Sciatic nerve (tissue), 2 donors: ENCODE data around the gene RANBP1. TPM values are rescaled to one million over a fixed set of nuclear protein-coding genes. Genes with fewer than 3 reads are reported as not detected.
"Not testable (repeated sequence)": the region's sequence is repeated elsewhere in the genome, so short reads cannot be mapped to it uniquely, and the experiment has no call there.

Experiments
- ATAC-seq: fragments of 200-7000 bp; cut with Tn5 transposase; one replicate; pipeline ENCODE4 v1.9.1; 2020; ENCODE audit warnings: mild to moderate bottlenecking, moderate library complexity
- DNase-seq: peaks from one replicate; pipeline ENCODE4 v3.0.0-alpha.2; 2020; ENCODE audit warnings: low spot score
- intact Hi-C: fragments of 100-400 bp; cut with DNase I; formaldehyde crosslinking; loops from one replicate; pipeline ENCODE4 v1.14.2; 2022
- total RNA-seq: library from RNA; stranded (reverse); fragmentation: NEBNext Ultra II Directional; extraction: Animal tissue kit (Norgen Biotek cat#: 25700); gene quantifications from one replicate; pipeline ENCODE4 v1.2.1, GENCODE V29; 2021
- donor health status: DM: no; HTN: no; CAD: no.
- donor health status: DM: no; HTN: no; CAD: no.

Gene RANBP1
- total RNA-seq, 1 donor from 2014 or later = 58.8 TPM

DNA sequence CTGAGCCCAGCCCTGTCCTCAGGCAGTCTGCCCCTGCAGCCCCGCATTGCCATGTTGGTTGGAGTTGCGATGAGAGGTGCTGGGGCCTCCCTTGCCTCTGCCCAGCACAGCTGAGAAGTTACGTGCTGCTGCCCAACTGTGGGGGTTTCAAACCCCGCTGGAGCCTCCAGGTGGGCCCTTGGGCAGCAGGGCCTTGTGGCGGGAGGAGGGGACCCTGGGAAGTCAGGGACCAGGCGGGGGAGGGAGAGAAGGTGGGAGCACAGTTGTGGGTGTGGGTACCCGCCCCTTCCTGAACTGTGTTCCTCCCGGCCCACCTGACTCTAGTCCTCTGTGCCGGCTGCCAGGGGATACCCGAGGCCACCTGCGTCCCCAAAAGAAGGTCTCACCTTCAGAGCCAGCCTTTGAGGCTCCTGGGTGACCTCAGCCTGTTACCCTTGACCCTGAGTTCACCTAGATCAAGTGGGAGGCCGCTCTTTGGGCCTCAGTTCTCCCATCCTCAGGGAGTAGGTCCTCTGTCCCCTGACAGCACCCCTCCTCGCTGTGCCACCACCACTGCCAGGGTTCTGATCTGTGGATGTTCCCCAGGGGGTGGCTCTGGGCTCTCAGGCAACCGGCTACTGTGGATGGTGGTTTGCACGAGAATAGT, 42.6 kb downstream of the RANBP1 start:
- no peak for ATAC-seq
- intact Hi-C loops = loop anchor here (5.0 kb wide), 1 partner anchor 109 kb away; the partner anchor contains the start of gene RTN4R
- no peak for DNase-seq

DNA sequence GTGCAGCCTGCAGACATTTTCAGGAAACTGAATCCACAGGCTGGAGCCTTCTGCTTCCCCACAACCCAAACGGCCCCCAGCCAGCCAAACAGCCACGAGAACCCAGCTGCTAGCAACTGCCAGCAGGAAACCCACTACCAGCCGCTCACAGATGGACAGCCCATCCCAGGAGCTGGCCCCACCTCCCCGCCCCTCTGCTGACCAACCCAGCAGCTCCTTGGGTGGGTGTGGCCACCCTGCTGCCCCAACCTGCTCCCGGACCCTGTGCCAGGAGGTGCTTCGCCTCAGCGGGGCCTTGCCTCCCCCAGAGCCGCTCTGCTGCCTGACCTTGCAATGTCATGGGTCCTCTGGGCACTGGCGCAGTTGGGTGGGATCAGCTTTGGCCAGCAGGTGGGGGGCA, 43.2 kb downstream of the RANBP1 start:
- no peak for DNase-seq
- intact Hi-C loops = loop anchor here (5.0 kb wide), 1 partner anchor 108 kb away; the partner anchor contains the start of gene RTN4R
- ATAC-seq = no peak

DNA sequence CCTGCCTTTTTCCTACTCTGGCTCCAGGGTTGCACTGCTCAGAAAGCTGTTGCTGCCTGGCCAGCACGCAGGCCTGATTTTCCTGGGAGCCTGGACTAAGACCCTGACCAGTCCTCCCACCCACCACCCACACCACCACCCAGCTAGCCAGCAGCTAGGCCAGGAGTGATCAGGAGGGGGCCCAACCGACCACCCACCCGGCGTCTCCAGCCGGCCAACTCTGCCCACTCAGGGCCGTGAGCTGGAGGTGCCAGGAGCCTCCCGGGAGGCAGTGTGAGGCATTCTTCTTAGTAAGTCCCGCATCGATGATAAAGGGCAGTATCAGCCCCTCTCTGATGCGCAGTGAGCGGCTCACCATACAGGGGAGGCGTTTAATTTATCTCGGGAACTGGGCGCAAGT, 43.6 kb downstream of the RANBP1 start:
- not testable (repeated sequence) for ATAC-seq, DNase-seq
- intact Hi-C loops = loop anchor here (5.0 kb wide), 1 partner anchor 108 kb away; the partner anchor contains the start of gene RTN4R

DNA sequence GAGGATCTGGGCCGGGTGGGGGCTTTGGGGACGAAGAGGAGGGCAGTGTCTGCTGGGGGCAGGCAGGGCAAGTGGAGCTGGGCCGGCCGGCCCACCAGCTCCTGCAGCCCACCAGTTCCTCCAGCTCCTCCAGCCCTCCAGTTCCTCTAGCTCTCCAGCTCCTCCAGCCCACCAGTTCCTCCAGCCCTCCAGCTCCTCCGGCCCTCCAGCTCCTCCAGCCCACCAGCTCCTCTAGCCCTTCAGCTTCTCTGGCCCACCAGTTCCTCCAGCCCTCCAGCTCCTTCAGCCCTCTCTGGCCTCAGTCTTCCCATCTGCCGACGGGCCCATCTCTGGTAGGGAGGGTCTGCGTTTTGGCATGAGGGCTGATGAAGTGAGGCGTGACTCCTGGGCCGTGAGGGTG, 44.1 kb downstream of the RANBP1 start:
- intact Hi-C loops = no loop called here
- no peak for ATAC-seq
- DNase-seq = no peak

DNA sequence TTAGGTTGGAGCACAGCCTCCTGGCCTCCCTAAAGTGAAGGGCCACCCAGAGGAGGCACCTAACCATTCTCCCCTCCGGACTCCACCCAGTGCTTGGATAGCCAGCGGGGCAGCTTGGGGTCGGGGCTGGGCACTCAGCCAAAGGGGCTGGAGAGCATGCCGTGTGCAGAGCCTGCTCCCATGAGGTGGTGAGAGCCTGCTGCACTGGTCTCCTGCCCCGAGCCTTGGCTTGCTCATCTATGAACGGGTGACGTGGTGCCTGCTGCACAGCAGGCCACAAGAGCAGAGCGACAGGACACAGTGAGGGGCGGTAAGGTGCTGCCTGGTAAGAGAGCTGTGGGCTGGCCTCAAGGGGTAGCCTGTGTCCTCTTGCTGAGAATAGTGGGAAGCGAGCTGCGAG, 49.0 kb downstream of the RANBP1 start:
- DNase-seq (no peak), ATAC-seq (no peak)
- intact Hi-C loops = no loop called here

DNA sequence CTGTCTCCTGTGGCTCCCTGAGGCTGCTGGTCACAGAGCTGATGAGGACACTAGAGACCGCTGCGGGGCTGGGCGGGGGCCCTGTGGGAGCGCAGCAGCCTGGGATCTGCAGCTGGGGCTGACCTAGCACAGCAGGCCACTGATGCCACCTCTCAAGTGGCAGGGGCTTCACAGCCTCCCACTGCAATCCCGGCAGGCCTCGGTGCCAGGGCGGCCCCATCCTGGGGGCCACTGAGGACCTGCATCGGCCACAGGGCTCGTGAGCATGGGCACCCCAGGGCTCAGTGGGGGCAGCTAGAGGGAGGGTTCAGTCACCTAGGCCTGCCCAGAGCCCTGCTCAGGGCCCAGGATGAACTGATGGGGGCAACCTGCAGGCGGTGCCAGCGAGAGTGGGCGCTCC, 49.5 kb downstream of the RANBP1 start:
- ATAC-seq = no peak
- intact Hi-C loops = no loop called here

DNA sequence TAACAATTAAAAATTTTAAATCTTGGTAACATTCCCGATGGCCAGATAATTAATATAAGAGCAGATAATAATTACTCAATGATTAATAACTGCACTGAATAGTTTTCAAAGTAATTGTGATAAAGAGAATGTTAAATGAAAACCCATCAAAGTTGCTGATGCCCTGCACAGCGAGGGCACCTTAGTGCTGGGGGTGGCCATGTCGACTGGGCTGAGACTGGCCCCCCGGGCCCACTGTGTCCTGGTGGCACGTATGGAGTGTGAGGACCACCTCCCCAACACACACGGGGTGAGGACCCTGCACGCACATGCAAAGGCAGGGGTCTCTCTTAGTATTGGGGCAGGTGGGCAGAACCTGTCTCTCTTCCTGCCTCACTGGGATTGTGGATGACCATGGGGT, 50.0 kb downstream of the RANBP1 start:
- intact Hi-C loops = no loop called here
- no peak for DNase-seq
- ATAC-seq = no peak

More for the DNA sequence above, 49.5 kb downstream of the RANBP1 start:
- DNase-seq = no peak

DNA sequence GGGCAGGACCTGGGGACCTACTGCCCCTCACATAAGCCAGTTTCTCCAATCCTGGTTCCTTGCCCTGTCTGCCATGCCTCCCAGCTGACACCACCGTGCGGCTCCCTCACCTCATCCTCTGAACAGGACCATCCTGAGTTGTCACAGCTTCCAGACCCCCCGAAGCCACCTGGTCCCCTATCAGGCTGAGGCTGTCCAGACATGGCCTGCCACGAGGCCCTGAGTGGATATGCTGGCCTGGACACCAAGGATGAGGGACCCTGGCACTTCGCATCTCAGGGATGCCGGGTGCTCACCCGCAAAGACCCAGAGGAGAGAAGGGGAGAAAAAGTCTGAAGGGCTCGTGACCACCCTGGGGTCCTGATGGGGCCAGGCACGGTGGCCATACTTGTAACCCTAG, 50.8 kb downstream of the RANBP1 start:
- intact Hi-C loops = no loop called here
- ATAC-seq (no peak), DNase-seq (no peak)

DNA sequence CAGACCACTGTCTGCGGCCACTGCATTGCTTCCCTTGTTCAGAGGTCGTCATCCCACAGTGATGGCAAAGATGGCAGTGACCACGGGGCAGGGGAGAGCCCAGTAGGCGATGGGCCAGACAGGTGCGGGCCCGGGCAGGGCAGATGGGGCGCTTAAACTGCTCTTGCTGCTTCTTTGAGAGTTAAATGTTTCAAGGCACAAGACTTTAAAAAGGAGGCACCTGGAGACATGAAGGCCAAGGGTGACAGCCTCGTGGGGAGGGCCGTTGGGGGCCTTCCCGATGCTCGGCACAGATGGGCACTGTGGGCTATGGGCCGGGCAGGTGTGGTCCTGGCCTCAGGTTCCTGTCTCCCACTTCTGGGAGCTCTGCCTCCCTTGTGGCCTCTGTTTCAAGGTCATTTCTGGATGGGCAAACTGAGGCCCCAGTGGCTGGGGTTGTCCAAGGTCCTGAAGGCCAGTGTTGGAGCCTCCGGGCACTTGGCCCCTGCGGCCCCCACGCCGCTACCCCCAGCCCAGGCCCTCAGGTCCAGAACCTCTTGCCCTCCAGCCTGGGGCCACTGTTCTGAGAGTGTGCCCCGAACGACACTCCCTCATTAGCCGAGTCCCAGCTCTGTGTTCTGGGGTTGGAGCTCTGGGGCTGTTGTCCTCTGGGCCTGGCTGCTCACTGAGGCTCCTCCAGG, 51.9 kb downstream of the RANBP1 start:
- ATAC-seq (no peak), DNase-seq (no peak)
- intact Hi-C loops = no loop called here

DNA sequence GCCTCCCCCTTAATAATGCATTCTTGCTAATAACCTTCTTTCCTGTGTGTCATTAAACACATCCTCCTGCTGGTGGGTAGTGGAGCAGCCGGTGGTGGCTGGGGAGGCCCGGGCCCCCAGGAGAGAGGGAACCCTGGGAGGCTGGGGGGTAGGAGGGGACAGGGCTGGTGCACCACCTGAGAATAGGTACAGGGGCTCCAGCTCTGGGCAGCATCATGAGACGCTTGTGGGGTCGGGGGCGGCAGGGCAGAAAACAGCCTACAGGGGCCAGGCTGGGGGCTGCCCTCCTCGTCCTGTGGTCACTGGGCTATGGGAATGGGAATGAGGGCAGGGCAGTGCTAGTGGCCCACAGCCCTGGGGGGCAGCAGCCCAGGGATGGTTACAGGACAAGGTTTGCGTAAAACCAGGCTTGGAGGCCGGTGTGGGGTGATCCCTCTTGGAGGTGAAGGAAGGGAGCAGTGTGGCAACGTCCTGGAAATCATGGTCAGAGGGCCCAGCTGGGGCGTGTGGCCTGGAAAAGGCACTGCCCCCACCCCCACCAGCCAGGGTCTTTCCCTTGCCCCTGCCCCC, 53.4 kb downstream of the RANBP1 start:
- ATAC-seq (no peak), DNase-seq (no peak)
- intact Hi-C loops = no loop called here

DNA sequence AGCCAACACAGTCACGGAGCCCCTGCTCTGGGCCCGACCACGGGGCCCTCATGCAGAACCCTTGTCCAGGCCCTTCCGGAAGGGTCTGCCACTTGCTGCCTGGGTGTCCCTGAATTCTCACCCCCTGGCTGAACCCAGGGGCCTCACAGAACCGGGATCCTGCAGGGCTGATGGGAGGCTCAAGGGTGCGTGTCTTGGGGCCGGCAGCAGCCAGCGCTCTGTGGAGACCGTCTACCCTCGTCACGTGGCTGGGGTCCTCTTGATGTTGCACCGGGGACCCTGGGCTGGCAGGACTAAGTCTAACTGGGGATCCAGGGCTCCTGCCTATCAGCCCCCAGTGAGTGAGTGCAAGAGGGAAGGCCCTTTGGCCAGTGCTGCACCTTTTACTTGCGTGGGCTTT, 54.3 kb downstream of the RANBP1 start:
- intact Hi-C loops = loop anchor here (5.0 kb wide), 1 partner anchor 102 kb away; no protein-coding TSS in a partner anchor
- no peak for ATAC-seq
- no peak for DNase-seq

DNA sequence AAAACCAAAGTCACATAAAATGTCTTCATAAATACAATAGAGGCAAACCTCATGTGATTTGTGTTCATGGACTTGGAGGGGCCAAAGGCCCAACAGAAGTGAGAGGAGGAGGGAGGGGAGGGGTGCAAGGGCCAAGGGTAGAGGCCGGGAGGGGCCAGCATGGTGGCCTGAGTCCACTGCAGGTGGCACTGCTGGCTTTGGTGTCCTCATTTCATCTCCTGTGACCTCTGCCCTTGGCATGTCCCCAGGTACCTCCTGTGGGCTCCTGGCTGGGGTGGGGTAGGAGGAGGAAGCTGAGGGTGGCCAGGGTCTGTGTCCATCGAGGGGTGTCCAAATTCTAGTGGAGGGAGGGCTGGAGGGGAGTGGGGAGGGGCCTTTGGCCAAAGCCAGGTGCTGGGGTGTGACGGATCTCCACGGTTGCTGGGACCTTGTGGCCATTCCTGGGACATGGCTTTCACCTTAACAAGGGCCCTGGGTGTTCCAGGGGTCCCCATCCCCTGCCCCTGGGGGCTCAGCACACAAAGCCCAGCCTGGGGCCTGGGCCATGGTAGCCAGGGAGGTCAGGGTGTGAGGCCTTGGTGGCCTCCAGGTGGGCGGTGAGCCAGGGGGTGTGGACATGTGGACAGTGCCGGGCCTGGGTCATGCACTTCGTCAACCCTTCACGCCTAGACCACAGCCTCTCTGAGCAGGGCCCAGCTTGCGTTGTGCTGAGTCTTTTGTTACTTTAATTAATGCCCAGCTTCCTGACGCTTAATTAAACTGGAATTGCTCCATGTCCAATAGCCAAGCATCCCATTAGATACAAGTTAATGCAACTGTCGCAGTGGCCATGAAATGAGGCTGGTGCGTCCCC, 55.6 kb downstream of the RANBP1 start:
- no peak for DNase-seq
- intact Hi-C loops = loop anchor here (5.0 kb wide), 1 partner anchor 101 kb away; no protein-coding TSS in a partner anchor
- no peak for ATAC-seq

DNA sequence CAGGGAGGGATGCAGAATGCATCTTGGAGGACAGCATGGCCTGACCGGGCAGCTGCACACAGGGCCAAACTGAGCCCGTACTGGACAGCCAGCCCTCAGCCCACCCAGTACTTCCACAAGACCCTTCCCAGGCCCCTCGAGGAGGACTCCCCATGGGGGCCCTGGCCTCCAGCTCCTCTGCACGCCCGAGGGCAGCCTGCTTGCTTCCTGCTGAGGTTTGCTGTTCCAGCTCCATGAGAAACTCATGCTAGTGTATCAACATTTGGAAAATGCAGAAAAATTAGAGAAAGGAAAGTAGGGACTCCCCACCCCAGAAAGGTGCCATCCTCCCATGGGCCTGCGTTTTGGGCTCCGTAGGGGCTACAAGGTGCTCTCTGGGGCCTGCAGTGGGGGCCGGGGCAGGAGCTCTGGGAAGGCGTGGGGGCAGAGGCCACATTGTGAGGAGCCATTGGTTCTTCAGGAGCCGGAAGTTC, 56.3 kb downstream of the RANBP1 start:
- ATAC-seq = no peak
- intact Hi-C loops = loop anchor here (5.0 kb wide), 1 partner anchor 100 kb away; no protein-coding TSS in a partner anchor
- DNase-seq = no peak

DNA sequence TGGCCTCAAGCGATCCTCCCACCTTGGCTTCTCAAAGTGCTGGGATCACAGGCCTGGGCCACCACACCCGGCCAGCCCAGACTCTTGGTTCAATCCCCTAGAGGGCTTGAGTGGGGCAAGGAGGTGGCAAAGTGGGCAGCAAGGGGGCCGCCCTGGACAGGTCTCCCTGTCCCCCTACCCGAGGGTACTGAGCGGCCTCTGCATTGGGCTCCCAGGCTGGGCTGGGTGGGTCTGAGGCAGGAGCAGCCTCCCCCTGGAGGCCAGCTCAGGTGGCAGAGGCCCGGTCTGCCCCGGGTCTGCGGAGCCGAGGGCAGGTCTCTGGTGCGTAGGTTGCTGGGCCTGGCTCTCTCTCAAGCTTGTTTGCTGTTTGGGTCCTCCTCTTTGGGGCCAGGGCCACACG, 57.3 kb downstream of the RANBP1 start:
- intact Hi-C loops = loop anchor here (5.0 kb wide), 1 partner anchor 99 kb away; no protein-coding TSS in a partner anchor
- ATAC-seq = no peak
- DNase-seq = no peak

DNA sequence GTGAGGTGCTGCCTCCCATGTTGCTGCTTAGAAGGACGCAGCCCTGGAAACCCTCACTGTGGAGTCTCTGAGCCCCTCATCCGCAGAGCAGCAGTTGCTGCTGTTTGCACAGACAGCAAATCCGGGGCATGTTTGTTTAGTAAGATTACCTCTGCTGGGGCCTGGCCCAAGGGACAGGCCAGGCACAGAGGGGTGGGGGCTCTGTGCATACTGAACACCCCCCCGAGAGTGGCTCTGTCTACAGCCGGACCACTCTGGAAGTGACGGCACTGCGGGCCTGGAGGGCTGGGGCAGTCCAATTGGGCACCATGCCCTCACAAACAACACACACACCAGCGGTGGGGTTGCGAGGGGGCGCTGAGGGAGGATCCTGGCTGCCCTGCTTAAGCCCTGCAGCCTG, 57.9 kb downstream of the RANBP1 start:
- ATAC-seq = no peak
- no peak for DNase-seq
- intact Hi-C loops = loop anchor here (5.0 kb wide), 1 partner anchor 99 kb away; no protein-coding TSS in a partner anchor

DNA sequence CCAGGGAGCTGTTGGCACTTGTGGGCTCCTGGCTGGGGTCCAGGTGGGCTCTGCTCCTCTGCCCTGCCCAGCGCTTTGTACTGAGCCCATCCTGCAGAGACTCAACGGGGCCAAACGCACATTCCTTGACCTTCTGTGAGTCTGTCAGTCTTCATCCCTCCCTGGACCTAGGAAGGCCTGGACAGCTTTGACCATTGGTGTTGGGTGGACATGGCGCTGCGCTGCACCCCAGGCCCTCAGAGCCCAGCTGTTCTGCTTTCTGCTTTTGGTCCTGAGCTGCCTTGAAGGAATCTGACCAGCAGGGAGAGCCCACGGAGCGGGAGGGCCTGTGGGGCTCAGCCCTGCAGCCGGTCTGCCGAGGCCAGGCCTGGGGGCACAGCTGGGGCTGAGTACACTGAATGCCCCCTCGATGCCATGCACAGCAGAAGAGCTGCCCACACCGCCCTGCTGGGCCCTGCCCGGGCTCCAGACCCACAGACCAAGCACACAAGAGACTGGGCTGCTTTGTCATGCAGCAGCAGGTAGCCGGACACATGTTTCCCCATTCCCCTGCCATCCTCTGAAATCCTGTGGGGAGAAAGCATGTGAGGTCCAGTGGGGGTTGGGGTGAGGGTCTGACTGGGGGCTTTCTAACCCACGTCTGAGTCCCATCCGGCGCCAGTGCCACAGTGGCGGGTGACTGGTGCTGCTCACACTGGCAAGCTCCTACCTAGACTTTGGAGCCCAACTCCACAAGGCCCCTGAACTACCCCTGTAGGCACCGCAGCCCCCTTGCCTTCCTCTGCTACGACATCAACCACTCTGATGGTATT, 59.1 kb downstream of the RANBP1 start:
- DNase-seq (no peak), ATAC-seq (no peak)
- intact Hi-C loops = loop anchor here (5.0 kb wide), 1 partner anchor 97 kb away; no protein-coding TSS in a partner anchor

DNA sequence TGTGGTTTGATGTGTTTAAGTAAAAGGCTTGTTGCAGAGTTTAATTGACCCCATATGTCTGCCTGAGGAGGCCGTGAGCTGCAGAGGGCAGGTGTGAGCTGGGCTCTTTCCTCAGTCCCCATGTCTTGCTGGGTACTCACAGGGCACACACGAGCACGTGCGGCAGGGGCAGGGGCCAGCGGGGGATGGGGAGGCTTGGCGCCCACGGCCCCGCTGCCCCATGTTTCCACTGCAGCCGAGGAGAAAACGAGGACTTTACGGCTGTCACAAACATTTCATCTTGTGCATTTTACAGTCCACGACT, 59.6 kb downstream of the RANBP1 start:
- intact Hi-C loops = no loop called here
- no peak for DNase-seq
- no peak for ATAC-seq

DNA sequence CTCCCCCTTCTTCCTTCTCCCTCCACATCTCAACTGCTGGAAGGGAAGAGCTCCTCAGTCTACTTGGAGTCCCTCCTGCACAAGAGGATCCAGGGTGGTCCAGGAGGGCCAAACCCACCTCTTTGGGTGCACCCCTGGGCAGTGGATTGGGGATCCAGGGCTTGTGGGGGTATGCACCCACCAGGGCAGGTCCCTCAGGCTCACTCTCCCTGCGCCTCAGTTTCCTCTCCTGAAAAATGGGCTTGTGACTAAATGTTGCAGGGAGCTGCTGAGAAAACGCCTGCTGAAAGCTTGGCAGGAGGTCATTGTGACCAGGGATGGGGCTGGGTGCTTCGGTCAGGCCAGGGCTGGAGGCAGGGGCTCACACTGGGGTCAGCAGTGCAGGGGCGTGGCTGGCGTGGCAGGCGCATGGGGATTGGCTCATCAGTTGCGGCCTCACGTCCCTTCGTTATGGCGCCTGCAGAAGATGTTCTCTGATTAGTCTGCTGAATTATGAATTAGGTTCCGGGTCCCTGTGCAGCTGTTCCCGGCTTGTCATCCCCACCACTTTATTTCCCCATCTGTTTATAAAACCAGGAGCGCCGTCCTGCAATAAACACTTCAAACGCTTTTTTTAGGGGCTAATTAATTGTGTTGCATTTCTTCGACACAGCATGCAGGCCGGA, 60.6 kb downstream of the RANBP1 start:
- intact Hi-C loops = no loop called here
- DNase-seq (no peak), ATAC-seq (no peak)
